GM12801 (cell line): ENCODE measurements around the gene CELF4.

Source experiments
- TF ChIP-seq, protein P1 (sequence below): IDR thresholded peaks from one replicate; pipeline ENCODE4 v1.5.1; 2011; ENCODE audit warnings: control low read depth; ENCODE audit not compliant: insufficient read length; ENCODE audit errors: extremely low read depth

Gene CELF4

DNA sequence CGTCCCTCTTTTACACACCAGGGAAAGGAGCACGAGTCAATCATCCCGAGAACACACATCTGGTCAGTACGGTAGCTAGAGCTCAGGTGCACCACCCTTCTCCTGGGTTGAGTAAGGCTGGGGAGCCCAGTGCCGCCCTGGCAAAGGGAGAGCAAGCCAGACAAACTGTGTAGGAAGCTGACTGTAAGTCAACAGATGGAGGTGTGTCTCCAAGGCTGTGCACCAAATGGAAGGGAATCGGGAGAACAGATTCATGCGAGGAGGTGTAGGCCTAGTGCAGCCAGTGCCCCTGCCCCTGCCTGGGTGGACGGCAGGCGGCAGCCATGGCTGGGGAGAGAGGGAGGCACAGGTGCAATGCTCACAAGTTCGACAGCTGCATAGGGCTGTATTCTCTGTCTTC is 65.7 kb downstream of the CELF4 start:
- TF ChIP-seq, protein P1, sequence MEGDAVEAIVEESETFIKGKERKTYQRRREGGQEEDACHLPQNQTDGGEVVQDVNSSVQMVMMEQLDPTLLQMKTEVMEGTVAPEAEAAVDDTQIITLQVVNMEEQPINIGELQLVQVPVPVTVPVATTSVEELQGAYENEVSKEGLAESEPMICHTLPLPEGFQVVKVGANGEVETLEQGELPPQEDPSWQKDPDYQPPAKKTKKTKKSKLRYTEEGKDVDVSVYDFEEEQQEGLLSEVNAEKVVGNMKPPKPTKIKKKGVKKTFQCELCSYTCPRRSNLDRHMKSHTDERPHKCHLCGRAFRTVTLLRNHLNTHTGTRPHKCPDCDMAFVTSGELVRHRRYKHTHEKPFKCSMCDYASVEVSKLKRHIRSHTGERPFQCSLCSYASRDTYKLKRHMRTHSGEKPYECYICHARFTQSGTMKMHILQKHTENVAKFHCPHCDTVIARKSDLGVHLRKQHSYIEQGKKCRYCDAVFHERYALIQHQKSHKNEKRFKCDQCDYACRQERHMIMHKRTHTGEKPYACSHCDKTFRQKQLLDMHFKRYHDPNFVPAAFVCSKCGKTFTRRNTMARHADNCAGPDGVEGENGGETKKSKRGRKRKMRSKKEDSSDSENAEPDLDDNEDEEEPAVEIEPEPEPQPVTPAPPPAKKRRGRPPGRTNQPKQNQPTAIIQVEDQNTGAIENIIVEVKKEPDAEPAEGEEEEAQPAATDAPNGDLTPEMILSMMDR, result no peak

DNA sequence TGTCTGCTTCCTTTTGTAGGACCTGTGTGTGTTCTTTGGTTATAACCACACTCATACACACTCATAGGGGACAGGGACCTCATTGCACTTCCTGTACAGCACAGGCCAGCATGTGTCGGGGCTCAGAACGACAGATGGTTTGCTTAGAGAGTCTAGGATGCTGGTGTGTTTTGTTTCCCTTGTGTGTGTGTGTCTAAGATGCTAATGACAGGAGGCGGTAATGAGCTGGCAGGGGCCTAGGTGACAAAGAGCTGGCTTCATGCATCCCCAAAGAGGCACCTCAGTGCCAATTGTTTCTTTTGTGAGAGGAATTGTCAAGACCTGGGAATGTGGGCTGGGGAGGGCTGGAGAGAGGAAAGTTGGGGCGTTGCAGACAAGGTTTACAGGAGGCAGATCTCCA is 66.6 kb downstream of the CELF4 start:
- TF ChIP-seq, protein P1, result no peak

DNA sequence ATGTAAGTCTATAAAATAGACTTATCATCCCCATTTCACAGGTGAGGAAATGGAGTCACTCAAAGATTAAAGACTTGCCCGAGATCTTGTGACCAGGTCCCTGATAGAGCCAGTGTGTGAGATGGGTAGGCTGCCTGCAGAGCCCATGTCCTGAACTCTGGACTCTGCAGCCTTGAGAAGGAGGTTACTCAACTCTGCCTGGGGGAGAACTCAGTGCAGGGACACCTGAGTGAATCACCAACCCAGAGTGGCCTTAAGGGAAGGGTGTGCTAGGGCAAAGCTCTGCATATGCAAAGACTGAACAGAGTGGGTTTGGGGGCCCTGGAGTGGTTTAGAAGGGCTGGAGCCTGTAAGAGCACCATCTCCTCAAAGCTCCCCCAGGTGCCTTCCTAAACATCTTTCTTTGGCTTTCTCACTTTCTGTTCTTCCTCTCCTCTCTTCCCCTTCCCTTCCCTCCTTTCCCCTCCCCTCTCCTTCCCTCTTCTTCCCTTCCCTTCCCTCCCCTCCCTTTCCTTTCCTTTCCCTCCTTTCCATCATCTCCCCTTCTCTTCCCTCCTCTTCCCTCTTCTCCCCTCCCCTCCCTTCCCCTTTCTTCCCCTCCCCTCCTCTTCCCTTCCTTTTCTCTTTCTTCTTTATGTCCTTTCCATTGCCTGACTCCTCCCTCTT is 67.6 kb downstream of the CELF4 start:
- TF ChIP-seq, protein P1, result no peak

DNA sequence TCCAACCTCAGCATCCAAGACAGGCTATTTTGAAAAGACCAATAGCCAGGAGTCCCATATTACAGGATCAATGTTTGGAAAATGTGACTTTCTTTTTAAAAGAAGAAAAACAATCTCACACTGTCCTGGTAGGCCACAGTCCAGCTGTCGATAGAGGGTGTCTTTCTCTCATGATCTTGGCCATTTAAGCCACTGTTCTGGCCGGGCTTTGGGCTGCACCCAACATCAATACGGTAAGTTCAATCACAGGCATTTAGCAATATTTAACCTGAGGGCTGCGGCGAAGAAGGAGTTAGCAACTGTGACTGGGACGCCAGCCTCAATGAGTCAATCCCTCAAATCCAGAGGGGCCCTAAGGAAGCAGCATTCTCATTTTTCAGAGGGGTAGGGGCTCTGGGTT is 69.0 kb downstream of the CELF4 start:
- TF ChIP-seq, protein P1, result no peak

DNA sequence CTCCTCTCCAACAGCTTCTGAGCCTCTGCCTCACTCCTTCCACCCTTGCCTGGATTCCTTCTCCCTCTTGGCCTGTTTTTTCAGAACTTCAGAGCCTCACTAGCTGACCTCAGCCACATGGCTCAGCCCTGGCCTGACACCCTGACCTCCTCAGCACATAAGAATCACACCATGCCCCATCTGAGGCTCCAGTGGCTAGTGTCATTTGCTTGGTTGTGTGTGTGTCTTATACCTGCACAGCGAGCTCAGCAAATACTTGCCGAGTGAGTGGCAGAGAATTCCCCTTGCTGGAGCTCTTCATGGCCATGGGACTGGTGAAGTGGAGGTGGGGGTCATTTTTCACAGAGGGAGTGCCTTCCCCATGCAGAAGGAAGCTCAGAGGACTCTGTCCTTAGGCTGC is 70.2 kb downstream of the CELF4 start:
- TF ChIP-seq, protein P1, result no peak

DNA sequence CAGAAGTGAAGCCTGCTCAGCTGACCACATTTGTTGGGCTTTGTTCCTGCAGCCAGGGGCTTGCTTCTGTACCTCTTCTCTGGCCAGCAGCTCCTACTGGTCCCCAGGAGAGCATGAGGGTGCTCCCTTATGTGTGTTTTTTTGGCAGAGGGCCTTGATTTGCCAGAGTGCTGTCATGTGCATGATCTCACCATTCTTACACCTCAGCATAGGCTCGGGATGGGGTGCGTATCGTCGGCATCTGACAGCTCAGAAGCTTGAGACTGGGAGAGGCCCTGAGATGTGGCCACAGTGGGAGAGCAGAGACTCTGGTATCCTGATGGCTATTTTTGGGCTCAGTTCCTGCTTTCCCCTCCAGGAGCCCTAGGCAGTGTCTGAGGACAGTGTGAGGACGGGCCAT is 71.2 kb downstream of the CELF4 start:
- TF ChIP-seq, protein P1, result no peak

DNA sequence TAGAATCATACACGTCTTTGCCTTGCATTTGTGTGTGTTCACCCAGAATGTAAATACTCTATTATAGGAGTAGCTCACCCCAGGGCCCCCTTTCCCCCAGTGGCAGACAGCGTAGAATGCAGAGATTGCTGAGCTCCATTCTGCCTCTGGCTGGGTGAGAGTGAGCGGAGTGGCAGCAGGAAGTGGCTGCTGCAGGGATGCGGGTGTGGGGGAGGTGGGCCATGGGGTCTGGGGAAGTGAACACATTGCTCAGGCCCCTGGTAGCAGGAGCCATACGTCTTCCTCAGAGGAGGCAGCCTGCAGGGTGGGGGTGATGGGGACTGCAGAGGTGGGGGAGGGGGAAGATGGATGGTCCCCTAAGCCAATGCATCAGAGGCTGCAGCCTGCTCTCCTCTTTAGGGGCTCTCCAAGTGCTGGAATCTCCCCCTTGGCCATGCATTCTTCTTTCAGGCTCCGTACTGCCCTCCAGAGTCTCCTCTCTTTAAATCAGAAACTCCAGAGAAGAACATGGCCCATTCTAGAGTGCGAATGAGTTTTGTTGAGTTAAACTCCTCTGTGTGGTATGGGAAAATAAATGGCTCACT is 72.2 kb downstream of the CELF4 start:
- TF ChIP-seq, protein P1, result no peak
